Loucy (cell line): ENCODE results near the gene SLC26A11.
"Not testable (repeated sequence)": the region's sequence is repeated elsewhere in the genome, so short reads cannot be mapped to it uniquely, and the experiment has no call there.

Experiments
- H2AFZ ChIP-seq: fragments of 200-600 bp; sonication (generic); 2 replicates; pipeline ENCODE4 v1.6.0; 2016; ENCODE audit warnings: antibody characterized with exemption, mild to moderate bottlenecking, low read length, moderate library complexity
- H3F3A ChIP-seq: fragments of 200-600 bp; 2 replicates; pipeline ENCODE4 v1.6.0; 2016; ENCODE audit warnings: antibody characterized with exemption, low read depth, mild to moderate bottlenecking
- H3K27me3 ChIP-seq: fragments of 200-600 bp; sonication (generic); 2 replicates; pipeline ENCODE4 v1.6.1; 2014; ENCODE audit warnings: low read length, mild to moderate bottlenecking; ENCODE audit not compliant: insufficient read depth, poor library complexity, severe bottlenecking
- H3K36me3 ChIP-seq: fragments of 200-600 bp; sonication (generic); 2 replicates; pipeline ENCODE4 v1.6.1; 2016; ENCODE audit warnings: low read length; ENCODE audit not compliant: insufficient read depth
- H3K4me1 ChIP-seq: fragments of 200-600 bp; sonication (generic); 2 replicates; pipeline ENCODE4 v1.5.1; 2014; ENCODE audit warnings: low read length, mild to moderate bottlenecking; ENCODE audit not compliant: insufficient read depth, poor library complexity, severe bottlenecking
- H3K4me2 ChIP-seq: fragments of 200-600 bp; sonication (generic); 2 replicates; pipeline ENCODE4 v1.6.0; 2014; ENCODE audit warnings: antibody characterized with exemption, low read length, low read depth, mild to moderate bottlenecking; ENCODE audit not compliant: poor library complexity, severe bottlenecking
- H3K4me3 ChIP-seq: fragments of 200-600 bp; sonication (generic); 2 replicates; pipeline ENCODE4 v1.5.1; 2014; ENCODE audit warnings: low read length, mild to moderate bottlenecking, mixed read lengths; ENCODE audit not compliant: poor library complexity, severe bottlenecking
- H3K79me2 ChIP-seq: fragments of 200-600 bp; sonication (generic); 2 replicates; pipeline ENCODE4 v1.6.1; 2014; ENCODE audit warnings: low read length; ENCODE audit not compliant: insufficient read depth
- H3K9ac ChIP-seq: fragments of 200-600 bp; sonication (generic); 2 replicates; pipeline ENCODE4 v1.6.0; 2014; ENCODE audit warnings: mild to moderate bottlenecking, low read depth, low read length, moderate library complexity; ENCODE audit not compliant: poor library complexity, severe bottlenecking
- H3K9me2 ChIP-seq: fragments of 200-600 bp; sonication (generic); replicated peaks from 2 replicates; pipeline ENCODE4 v1.6.1; 2016; ENCODE audit warnings: low read depth, low read length, mixed read lengths
- H3K9me3 ChIP-seq: fragments of 200-600 bp; sonication (generic); 2 replicates; pipeline ENCODE4 v1.6.1; 2014; ENCODE audit warnings: mild to moderate bottlenecking, antibody characterized with exemption, low read length, low read depth; ENCODE audit not compliant: insufficient read depth
- H4K20me1 ChIP-seq: fragments of 200-600 bp; sonication (generic); 2 replicates; pipeline ENCODE4 v1.6.0; 2014; ENCODE audit warnings: antibody characterized with exemption, low read length, mild to moderate bottlenecking; ENCODE audit not compliant: insufficient read depth, poor library complexity, severe bottlenecking
- EZH2phosphoT487 ChIP-seq: fragments of 200-600 bp; IDR thresholded peaks from 2 replicates; pipeline ENCODE4 v1.6.1; 2018; ENCODE audit warnings: antibody characterized with exemption, mild to moderate bottlenecking, moderate library complexity, borderline replicate concordance
- TF ChIP-seq, protein P1 (sequence below): fragments of 200-600 bp; sonication (generic); conservative IDR thresholded peaks from 2 replicates; pipeline ENCODE4 v1.5.1; 2014; ENCODE audit warnings: mild to moderate bottlenecking, antibody characterized with exemption, low read length

Gene SLC26A11

DNA sequence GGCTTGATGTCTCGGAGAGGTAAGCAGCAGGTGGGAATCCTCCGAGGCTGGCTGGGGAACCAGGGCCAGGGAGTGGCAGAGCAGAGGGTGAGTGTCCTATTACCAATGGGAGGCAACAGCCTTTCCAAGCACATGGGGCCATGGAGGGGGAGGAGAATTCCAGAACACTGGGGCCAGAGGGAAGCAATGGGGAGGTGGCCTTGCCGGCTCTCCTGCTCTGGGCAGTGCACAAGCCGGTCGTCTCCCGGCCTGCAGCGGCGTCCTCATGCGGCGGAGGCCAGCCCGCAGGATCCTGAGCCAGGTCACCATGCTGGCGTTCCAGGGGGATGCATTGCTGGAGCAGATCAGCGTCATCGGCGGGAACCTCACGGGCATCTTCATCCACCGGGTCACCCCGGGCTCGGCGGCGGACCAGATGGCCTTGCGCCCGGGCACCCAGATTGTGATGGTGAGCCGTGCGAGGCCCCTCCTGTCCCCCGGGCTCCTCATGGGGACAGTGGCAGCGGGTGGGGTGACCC is 22.0 kb upstream of the SLC26A11 start:
- Histone ChIP-seq H3K79me2 (no peaks in the 10 kb centered on the region), H3K27me3 (no peaks in the 10 kb centered on the region), H3K9ac (no peak overlapping the region), H3K4me1 (no peaks in the 10 kb centered on the region), H3F3A (no peaks in the 10 kb centered on the region), H3K4me2 (no peak overlapping the region), H3K36me3 (no peaks in the 10 kb centered on the region), H3K9me3 (no peaks in the 10 kb centered on the region), H4K20me1 (no peaks in the 10 kb centered on the region), H3K4me3 (no peak overlapping the region), H3K9me2 (no peaks in the 10 kb centered on the region), H2AFZ (no peak overlapping the region)
- TF ChIP-seq EZH2phosphoT487, result no peak

DNA sequence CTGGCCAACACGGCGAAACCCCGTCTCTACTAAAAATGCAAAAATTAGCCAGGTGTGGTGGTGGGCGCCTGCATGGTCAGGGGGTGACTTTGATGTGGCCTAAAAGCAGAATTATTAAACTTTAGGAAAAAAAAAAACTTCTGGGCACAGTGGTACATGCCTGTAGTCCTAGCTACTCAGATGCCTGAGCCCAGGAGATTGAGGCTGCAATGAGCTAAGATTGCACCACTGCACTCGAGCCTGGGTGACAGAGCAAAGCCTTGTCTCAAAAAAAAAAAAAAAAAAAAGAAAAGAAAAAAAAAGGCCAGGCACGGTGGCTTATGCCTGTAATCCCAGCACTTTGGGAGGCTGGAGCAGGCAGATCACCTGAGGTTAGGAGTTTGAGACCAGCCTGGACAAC is 20.9 kb upstream of the SLC26A11 start:
- H3K4me1 ChIP-seq, H3K4me3 ChIP-seq: not testable (repeated sequence)

DNA sequence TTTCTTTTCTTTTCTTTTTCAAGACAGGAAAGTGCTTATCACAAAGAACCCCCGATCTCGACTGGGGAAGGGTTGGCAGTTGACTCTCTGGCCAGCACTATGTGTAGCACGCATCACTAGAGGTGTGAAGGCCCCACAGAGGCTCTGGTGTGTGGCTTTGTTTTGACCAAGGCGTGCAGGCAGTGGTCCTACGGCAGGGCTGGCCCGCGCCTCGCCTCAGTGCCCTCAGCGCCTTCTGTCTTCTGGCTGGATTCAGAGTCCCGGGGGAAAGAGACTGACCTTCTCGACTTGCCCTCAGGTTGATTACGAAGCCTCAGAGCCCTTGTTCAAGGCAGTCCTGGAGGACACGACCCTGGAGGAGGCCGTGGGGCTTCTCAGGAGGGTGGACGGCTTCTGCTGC is 18.8 kb upstream of the SLC26A11 start:
- no peak for TF ChIP-seq EZH2phosphoT487
- TF ChIP-seq, protein P1, sequence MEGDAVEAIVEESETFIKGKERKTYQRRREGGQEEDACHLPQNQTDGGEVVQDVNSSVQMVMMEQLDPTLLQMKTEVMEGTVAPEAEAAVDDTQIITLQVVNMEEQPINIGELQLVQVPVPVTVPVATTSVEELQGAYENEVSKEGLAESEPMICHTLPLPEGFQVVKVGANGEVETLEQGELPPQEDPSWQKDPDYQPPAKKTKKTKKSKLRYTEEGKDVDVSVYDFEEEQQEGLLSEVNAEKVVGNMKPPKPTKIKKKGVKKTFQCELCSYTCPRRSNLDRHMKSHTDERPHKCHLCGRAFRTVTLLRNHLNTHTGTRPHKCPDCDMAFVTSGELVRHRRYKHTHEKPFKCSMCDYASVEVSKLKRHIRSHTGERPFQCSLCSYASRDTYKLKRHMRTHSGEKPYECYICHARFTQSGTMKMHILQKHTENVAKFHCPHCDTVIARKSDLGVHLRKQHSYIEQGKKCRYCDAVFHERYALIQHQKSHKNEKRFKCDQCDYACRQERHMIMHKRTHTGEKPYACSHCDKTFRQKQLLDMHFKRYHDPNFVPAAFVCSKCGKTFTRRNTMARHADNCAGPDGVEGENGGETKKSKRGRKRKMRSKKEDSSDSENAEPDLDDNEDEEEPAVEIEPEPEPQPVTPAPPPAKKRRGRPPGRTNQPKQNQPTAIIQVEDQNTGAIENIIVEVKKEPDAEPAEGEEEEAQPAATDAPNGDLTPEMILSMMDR, result no peak
- Histone ChIP-seq H3K9me2 (no peaks in the 10 kb centered on the region), H2AFZ (no peak overlapping the region), H3K9me3 (no peaks in the 10 kb centered on the region), H3K4me2 (no peak overlapping the region), H3K79me2 (no peaks in the 10 kb centered on the region), H3K9ac (no peak overlapping the region), H4K20me1 (no peaks in the 10 kb centered on the region), H3K4me3 (no peak overlapping the region), H3K27me3 (no peaks in the 10 kb centered on the region), H3K4me1 (no peaks in the 10 kb centered on the region), H3F3A (no peaks in the 10 kb centered on the region), H3K36me3 (no peaks in the 10 kb centered on the region)

More for the DNA sequence above, 20.9 kb upstream of the SLC26A11 start:
- not testable (repeated sequence) for H3F3A ChIP-seq, H3K9me2 ChIP-seq, H2AFZ ChIP-seq, H3K36me3 ChIP-seq, H3K9ac ChIP-seq, H3K27me3 ChIP-seq, H4K20me1 ChIP-seq, H3K79me2 ChIP-seq, H3K9me3 ChIP-seq, H3K4me2 ChIP-seq

DNA sequence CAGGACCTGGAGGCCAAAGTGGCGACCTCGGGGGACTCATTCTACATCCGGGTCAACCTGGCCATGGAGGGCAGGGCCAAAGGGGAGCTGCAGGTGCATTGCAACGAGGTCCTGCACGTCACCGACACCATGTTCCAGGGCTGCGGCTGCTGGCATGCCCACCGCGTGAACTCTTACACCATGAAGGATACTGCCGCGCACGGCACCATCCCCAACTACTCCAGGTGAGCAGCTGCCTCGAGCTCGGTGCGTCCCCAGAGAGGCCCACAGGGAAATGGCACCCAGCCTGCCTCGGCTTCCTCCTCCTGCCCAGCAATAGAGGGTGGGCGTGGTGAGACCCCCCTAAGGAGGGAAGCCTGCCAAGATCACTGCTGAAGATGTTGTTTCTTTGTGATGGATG is 18.0 kb upstream of the SLC26A11 start:
- Histone ChIP-seq H3K4me3 (no peak overlapping the region), H3K79me2 (no peaks in the 10 kb centered on the region), H3K9me3 (no peaks in the 10 kb centered on the region), H2AFZ (no peak overlapping the region), H3K9me2 (no peaks in the 10 kb centered on the region), H3K9ac (no peak overlapping the region), H3F3A (no peaks in the 10 kb centered on the region), H3K36me3 (no peaks in the 10 kb centered on the region), H3K4me1 (no peaks in the 10 kb centered on the region), H4K20me1 (no peaks in the 10 kb centered on the region), H3K4me2 (no peak overlapping the region), H3K27me3 (no peaks in the 10 kb centered on the region)
- no peak for TF ChIP-seq EZH2phosphoT487
- TF ChIP-seq, protein P1, result no peak
